ENCODE data around the gene OPCML. TPM values are rescaled to one million over a fixed set of nuclear protein-coding genes. Genes with fewer than 3 reads are reported as not detected.

Gene OPCML
- total RNA-seq, 2 experiments from 2014 or later = not detected

DNA sequence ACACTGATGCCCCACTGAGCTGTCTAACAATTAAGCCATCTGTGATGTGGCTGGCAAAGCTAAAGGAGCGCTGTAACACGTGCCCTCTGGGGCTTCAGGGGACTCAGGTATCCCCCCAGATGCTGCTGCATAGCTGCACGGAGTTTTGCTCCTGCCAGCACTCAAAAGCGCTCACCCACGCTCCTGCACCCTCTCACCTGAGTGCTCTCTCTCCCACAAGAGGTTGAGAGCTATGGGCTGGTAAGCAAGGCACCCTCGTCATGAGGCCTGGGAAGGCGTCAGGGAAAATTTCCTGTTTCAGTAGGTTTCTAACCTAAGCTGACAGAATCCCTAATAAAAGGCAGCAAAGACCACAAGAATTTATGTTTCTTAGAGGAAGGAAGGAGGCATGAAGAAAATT lies 850.3 kb downstream of the OPCML start:
- H3K9me3 Mint-ChIP-seq = peaks cover 5% of the 10 kb centered on the region
- no peak overlapping the region for H3K4me3 Mint-ChIP-seq
- H3K4me1 Mint-ChIP-seq (ENCODE audit: low read depth) = peaks cover 10% of the 10 kb centered on the region
- no peaks in the 10 kb centered on the region for H3K36me3 Mint-ChIP-seq
- no peaks in the 10 kb centered on the region for H3K27me3 Mint-ChIP-seq
- intact Hi-C loops (cut with micrococcal nuclease) = no loop called here
- DNase-seq = no peak
- ChIA-PET CTCF (no interaction called here), POLR2A (no interaction called here)
- no peak overlapping the region for H3K27ac Mint-ChIP-seq

DNA sequence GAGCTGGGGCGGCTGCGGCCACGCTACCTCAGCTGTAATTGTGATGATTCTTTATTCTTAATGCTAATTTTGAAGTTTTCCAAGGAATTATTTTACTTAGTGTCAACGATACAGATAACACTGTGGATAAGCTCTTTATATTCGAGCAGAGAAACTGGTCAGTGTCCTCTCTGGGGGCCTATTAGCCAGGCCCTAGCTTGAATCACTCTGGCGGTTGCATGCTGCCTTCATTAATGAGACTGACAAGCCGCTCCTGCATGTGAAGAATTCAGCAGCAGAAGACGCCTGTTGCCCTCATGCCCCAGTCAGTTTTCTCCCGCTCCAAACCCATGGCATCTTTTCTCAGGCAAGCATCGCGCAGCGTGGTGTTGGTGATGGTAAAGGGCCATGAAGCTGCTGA lies 851.7 kb downstream of the OPCML start:
- Mint-ChIP-seq H3K27me3 (no peaks in the 10 kb centered on the region), H3K4me1 (ENCODE audit: low read depth) (peaks cover 6% of the 10 kb centered on the region), H3K27ac (no peak overlapping the region), H3K9me3 (peaks cover 5% of the 10 kb centered on the region), H3K4me3 (no peak overlapping the region), H3K36me3 (no peaks in the 10 kb centered on the region)
- intact Hi-C loops (cut with micrococcal nuclease) = no loop called here
- ChIA-PET CTCF (no interaction called here), POLR2A (no interaction called here)
- DNase-seq = no peak

DNA sequence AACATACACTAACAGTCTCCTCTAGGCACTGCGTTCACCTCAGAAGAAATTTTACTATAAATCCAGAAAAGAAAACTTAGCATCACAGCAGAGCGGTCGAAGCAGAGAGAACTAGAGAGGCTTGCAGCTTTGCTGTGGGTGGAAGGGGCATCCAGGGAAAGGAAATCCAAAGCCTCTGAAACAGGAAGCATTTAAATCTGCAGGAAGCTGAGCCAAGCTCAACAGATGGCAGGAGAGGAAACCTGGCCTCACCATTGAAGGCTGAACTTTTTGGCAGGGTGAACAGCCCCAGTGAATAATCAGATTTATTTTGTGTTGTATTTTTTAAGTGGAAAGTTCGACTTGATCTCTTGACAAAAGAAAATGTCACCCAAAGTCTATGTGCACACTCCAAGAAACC lies 858.1 kb downstream of the OPCML start:
- H3K4me3 Mint-ChIP-seq = no peak overlapping the region
- H3K36me3 Mint-ChIP-seq = no peaks in the 10 kb centered on the region
- H3K27me3 Mint-ChIP-seq = no peaks in the 10 kb centered on the region
- H3K4me1 Mint-ChIP-seq (ENCODE audit: low read depth) = no peaks in the 10 kb centered on the region
- POLR2A ChIA-PET = no interaction called here
- DNase-seq = no peak
- H3K9me3 Mint-ChIP-seq = peaks cover 5% of the 10 kb centered on the region
- H3K27ac Mint-ChIP-seq = no peak overlapping the region
- intact Hi-C loops (cut with micrococcal nuclease) = no loop called here
- CTCF ChIA-PET = interaction anchor here (1.0 kb wide), 1 partner anchor 19 kb away, joined by 3 read pairs; no protein-coding TSS in a partner anchor

DNA sequence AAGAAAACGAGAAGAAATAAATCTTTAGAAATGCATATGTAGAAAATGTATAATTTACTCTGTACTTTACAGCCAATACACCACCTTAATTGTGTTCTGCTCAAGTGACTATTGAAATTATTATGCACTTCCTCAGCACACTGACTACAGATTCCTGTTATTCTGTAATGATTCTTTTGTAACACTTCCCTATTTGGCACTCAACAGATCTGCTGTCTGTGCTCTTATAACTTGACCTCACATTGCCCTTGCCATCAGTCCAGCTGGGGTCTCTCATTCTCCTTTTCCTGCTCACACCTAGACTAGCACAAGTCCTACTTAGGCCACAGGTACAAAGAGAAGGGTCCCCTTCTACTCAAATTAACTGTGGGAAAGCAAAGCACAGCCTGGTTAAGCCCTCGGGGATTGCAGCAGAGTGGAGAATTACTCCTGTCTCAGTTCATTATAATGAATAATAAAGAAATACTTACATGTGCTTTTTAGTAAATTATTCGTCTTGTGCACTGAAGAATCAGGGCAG lies 860.4 kb downstream of the OPCML start:
- no peaks in the 10 kb centered on the region for H3K9me3 Mint-ChIP-seq
- no peaks in the 10 kb centered on the region for H3K27me3 Mint-ChIP-seq
- intact Hi-C loops (cut with micrococcal nuclease) = no loop called here
- DNase-seq = no peak
- POLR2A ChIA-PET = no interaction called here
- H3K36me3 Mint-ChIP-seq = no peaks in the 10 kb centered on the region
- CTCF ChIA-PET = no interaction called here
- no peak overlapping the region for H3K27ac Mint-ChIP-seq
- no peaks in the 10 kb centered on the region for H3K4me1 Mint-ChIP-seq (ENCODE audit: low read depth)
- no peak overlapping the region for H3K4me3 Mint-ChIP-seq

DNA sequence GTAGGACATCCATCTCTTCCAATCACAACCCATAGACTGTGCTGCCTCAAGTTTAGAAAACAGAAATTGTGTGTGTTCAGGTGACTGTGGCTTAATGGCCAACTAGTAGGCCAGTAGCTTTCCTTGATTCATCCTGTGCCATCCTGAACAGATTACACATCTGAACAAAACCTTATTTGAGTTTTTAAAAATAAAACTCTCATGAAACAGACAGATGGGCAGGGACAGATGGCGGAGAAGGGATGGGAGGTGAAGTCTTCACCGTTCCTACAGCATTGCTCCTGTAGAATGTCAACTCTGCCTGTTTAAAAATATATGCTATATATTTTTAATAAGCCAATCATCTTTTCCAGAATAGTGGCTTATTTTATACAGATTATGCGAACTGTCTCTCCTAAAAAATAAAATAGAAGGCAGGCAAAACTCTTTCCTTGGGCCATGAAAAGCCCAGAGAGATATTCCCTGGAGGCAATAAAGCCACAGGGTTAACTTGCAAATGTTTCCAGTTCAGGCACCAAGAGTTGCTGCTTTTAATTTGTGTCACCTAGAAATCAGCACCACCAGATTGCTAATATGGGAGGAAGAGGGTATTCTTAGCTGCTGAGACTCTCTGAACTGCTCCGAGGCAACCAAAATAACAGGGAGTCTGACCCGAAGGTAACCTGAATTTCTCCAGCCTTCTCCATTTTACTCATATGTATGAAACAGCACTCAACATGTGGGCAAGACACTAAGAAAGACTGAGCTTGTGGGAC lies 861.2 kb downstream of the OPCML start:
- no peaks in the 10 kb centered on the region for H3K4me1 Mint-ChIP-seq (ENCODE audit: low read depth)
- ChIA-PET POLR2A (no interaction called here), CTCF (no interaction called here)
- no peak overlapping the region for H3K27ac Mint-ChIP-seq
- H3K4me3 Mint-ChIP-seq = no peak overlapping the region
- no peak for DNase-seq
- intact Hi-C loops (cut with micrococcal nuclease) = no loop called here
- no peaks in the 10 kb centered on the region for H3K27me3 Mint-ChIP-seq
- no peaks in the 10 kb centered on the region for H3K36me3 Mint-ChIP-seq
- H3K9me3 Mint-ChIP-seq = no peaks in the 10 kb centered on the region

DNA sequence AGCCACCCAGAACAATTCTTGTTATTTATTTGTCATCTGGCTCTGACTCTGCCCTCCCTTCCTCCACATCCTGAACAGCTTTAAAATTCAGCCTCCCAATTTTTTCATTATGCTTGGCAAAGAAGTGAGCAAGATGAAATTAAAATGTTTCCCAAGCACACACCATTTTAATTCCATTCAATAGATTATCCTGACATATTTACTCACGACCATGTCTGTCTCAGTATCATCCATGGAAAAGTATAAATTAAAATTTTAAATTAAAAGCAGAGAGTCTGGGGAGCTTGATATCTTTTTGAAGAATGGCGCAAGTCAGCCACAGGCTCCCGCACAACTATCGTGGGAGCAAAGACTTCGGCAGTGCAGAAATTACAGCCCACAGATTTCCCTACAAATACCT lies 862.4 kb downstream of the OPCML start:
- intact Hi-C loops (cut with micrococcal nuclease) = no loop called here
- Mint-ChIP-seq H3K36me3 (no peaks in the 10 kb centered on the region), H3K4me1 (ENCODE audit: low read depth) (no peaks in the 10 kb centered on the region), H3K9me3 (no peaks in the 10 kb centered on the region), H3K4me3 (no peak overlapping the region), H3K27ac (no peak overlapping the region), H3K27me3 (no peaks in the 10 kb centered on the region)
- no peak for DNase-seq
- ChIA-PET POLR2A (no interaction called here), CTCF (interaction anchor here (0.5 kb wide), 1 partner anchor 1533 kb away, joined by 3 read pairs; no protein-coding TSS in a partner anchor)

DNA sequence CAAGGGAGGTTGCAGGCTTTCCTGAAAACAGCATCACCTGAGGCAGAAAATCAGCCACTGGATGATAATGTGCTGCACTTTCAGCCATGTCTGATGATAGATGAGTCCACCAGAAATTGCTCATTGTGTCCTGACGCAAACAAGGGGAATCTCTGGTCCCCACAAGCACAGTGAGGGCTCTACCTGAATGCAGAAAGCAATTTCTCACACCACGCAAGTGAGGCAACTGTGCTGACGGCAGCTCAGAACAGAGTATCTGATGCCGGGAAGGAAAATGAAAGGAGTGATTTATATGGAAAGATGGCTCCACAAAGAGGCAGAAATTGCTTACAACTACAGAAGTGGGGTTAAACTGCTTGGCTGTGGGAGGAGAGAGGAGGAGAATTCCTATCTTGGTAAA lies 867.1 kb downstream of the OPCML start:
- no peaks in the 10 kb centered on the region for H3K27me3 Mint-ChIP-seq
- H3K27ac Mint-ChIP-seq = no peak overlapping the region
- H3K36me3 Mint-ChIP-seq = no peaks in the 10 kb centered on the region
- H3K4me3 Mint-ChIP-seq = no peak overlapping the region
- H3K9me3 Mint-ChIP-seq = no peaks in the 10 kb centered on the region
- ChIA-PET POLR2A (no interaction called here), CTCF (no interaction called here)
- intact Hi-C loops (cut with micrococcal nuclease) = no loop called here
- no peak for DNase-seq
- H3K4me1 Mint-ChIP-seq (ENCODE audit: low read depth) = no peaks in the 10 kb centered on the region

DNA sequence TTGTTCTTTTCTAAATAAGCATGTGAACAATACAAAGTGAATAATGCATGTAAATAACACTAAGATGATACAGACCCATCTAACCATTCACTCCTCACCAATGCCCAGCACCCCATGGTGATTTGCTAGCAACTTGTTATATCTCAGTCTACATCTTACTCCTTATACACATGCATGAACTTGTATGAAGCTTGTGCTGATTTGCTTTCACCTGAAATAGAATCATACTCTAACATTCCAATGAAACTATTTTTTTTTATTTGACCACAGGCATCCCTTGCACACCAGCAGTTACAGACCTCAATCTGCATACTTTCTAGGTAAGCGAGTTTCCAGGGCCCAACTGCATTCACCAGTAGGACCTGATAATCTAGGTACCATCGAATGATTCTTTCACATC lies 873.6 kb downstream of the OPCML start:
- Mint-ChIP-seq H3K4me3 (no peak overlapping the region), H3K27ac (no peak overlapping the region), H3K36me3 (no peaks in the 10 kb centered on the region), H3K27me3 (no peaks in the 10 kb centered on the region), H3K9me3 (no peaks in the 10 kb centered on the region), H3K4me1 (ENCODE audit: low read depth) (no peaks in the 10 kb centered on the region)
- intact Hi-C loops (cut with micrococcal nuclease) = no loop called here
- DNase-seq = no peak
- CTCF ChIA-PET = no interaction called here
- POLR2A ChIA-PET = no interaction called here

DNA sequence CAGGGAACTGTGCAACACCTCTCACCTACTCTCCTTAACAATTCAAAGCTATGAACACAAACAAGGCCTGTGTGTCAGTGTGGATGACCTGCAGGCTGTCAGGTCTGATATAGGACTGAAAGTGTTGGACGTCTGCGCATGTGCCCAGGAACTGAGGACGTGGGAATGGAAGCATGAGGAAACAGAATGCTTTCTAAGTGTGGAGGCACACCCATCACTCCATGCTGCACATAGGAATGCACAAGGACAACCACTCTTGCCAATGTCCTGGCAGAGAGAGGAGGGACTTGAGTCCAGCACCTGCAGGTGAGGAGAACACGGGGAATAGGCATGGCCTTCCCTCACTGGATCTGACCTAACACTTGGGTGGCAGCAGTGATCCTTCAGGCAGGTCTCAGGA lies 874.3 kb downstream of the OPCML start:
- H3K36me3 Mint-ChIP-seq = no peaks in the 10 kb centered on the region
- H3K4me3 Mint-ChIP-seq = no peak overlapping the region
- no peaks in the 10 kb centered on the region for H3K27me3 Mint-ChIP-seq
- POLR2A ChIA-PET = no interaction called here
- H3K9me3 Mint-ChIP-seq = no peaks in the 10 kb centered on the region
- DNase-seq = no peak
- no peaks in the 10 kb centered on the region for H3K4me1 Mint-ChIP-seq (ENCODE audit: low read depth)
- no peak overlapping the region for H3K27ac Mint-ChIP-seq
- CTCF ChIA-PET = no interaction called here
- intact Hi-C loops (cut with micrococcal nuclease) = no loop called here

DNA sequence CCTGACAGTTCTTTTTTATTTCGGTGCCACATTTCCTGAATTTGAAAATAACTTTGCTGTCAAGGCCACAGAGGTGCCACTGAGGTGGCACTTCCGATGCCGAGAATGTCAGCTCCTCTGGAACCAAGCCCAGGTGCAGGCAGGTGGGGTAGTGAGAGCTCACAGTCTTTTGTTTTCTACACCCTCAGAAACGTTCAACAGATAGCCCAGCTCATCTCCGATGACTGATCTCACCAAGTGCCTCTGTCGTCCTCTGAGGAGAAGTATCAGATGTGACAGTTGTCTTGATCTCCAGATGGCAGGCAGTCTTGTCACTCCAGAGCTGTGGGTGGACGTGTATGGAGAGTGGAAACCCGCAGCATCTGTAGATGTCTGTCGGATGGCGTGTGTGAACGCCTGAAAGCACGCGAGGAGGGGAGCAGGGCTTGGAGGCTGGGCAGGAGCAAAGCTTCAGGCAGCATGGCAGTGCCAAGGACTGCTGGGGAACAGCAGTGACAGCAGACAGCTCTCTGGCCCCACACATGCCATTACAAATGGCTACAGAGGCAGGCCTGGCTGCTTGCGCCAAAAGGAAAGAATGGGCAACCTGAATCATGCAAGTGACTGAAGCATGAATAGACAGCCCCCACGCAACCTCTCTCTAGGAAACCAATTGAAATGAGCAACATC lies 877.0 kb downstream of the OPCML start:
- H3K27ac Mint-ChIP-seq = no peak overlapping the region
- H3K4me1 Mint-ChIP-seq (ENCODE audit: low read depth) = no peaks in the 10 kb centered on the region
- H3K4me3 Mint-ChIP-seq = no peak overlapping the region
- intact Hi-C loops (cut with micrococcal nuclease) = no loop called here
- ChIA-PET POLR2A (no interaction called here), CTCF (interaction anchor here (0.6 kb wide), 1 partner anchor 359 kb away, joined by 3 read pairs; no protein-coding TSS in a partner anchor)
- H3K9me3 Mint-ChIP-seq = no peaks in the 10 kb centered on the region
- H3K36me3 Mint-ChIP-seq = no peaks in the 10 kb centered on the region
- DNase-seq = no peak
- peaks cover 1% of the 10 kb centered on the region for H3K27me3 Mint-ChIP-seq

DNA sequence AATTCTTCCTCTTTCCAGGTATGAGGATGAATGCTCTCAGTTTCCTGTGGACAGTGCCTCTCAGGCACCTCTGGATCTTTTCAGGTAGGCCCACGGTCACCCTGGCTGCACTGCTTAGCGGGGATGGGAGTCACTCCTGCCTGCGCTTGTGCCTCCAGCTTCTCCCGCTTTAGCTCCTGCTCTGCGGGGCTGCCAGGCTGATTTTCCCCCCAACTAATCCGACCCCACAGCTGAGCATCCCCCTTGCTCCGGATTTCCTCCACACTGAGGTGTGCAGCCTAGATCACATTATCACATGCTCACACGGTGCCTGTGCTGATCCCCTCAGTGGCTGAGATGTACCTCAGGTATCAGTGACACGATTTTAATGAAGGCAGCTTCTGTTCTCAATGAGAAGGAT lies 879.1 kb downstream of the OPCML start:
- no peak overlapping the region for H3K27ac Mint-ChIP-seq
- intact Hi-C loops (cut with micrococcal nuclease) = no loop called here
- ChIA-PET POLR2A (no interaction called here), CTCF (no interaction called here)
- no peaks in the 10 kb centered on the region for H3K4me1 Mint-ChIP-seq (ENCODE audit: low read depth)
- H3K36me3 Mint-ChIP-seq = no peaks in the 10 kb centered on the region
- H3K27me3 Mint-ChIP-seq = peaks cover 1% of the 10 kb centered on the region
- H3K4me3 Mint-ChIP-seq = no peak overlapping the region
- no peaks in the 10 kb centered on the region for H3K9me3 Mint-ChIP-seq
- no peak for DNase-seq

DNA sequence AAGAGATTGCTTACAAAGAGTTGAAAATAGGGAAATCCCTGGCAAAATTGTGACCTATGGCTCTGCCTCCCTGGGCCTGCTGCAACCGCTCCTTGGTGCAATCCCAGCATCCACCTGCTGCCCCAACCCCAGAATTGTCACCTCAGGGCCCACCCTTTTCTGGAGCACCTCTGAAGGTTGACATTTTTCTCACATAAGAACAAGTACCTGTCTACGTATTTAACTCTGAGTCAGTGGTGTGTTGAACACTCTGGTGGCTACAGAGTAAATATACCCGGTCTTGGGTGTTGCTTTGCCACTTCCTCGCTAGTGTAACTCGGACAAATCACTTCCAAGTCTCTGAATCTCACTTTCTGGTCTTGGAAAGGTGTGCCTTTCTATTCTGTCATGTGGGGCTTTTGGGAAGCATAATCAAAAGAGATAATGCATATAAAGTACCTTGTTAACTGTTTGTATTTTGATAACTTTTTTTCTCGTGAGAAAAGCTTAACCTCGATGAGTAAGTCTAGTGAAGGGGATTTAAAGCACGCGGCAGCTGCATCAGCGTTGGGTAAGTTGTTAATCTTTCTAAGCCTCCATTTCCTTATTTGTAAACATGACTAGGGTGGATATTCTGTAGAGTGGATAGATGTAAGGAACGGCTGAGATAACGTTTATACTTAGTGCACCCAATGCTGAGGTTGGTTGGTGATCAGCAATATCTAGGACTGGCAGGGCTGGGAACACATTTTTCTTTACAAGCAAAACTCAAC lies 881.2 kb downstream of the OPCML start:
- DNase-seq = no peak
- H3K9me3 Mint-ChIP-seq = no peaks in the 10 kb centered on the region
- H3K36me3 Mint-ChIP-seq = no peaks in the 10 kb centered on the region
- no peaks in the 10 kb centered on the region for H3K4me1 Mint-ChIP-seq (ENCODE audit: low read depth)
- no peak overlapping the region for H3K4me3 Mint-ChIP-seq
- H3K27ac Mint-ChIP-seq = no peak overlapping the region
- intact Hi-C loops (cut with micrococcal nuclease) = no loop called here
- POLR2A ChIA-PET = no interaction called here
- peaks cover 1% of the 10 kb centered on the region for H3K27me3 Mint-ChIP-seq
- CTCF ChIA-PET = no interaction called here

All from activated CD4-positive, alpha-beta memory T cell treated with anti-CD3 and anti-CD28 coated beads for 36 hours (primary cell).